H7 (cell line): Measurements from ENCODE around the gene PEX26. TPM values are rescaled to one million over a fixed set of nuclear protein-coding genes. Genes with fewer than 3 reads are reported as not detected.
"Not testable (repeated sequence)": the region's sequence is repeated elsewhere in the genome, so short reads cannot be mapped to it uniquely, and the experiment has no call there.

Source experiments
- DNase-seq: peaks from one replicate; pipeline ENCODE4 v3.0.0; 2012
- H3K27me3 ChIP-seq: 2 replicates; pipeline ENCODE4 v1.6.0; 2011; ENCODE audit warnings: mild to moderate bottlenecking, low read length; ENCODE audit not compliant: control insufficient read depth, insufficient read depth
- H3K36me3 ChIP-seq: replicated peaks from 2 replicates; pipeline ENCODE4 v1.5.1; 2011; ENCODE audit warnings: low read length; ENCODE audit not compliant: control insufficient read depth, insufficient read depth
- H3K4me3 ChIP-seq: 2 replicates; pipeline ENCODE4 v1.5.1; 2011; ENCODE audit warnings: low read depth, mild to moderate bottlenecking, control low read depth, low read length, moderate library complexity; ENCODE audit not compliant: insufficient read depth
- total RNA-seq: library from RNA; depleted of rRNA; stranded (reverse); fragments of >200 nt; shearing (Covaris generic); gene quantifications from 2 replicates; pipeline ENCODE4 v1.2.3, GENCODE V29; 2014

Gene PEX26
- total RNA-seq, 1 experiment from 2014 or later = 34.5 TPM

DNA sequence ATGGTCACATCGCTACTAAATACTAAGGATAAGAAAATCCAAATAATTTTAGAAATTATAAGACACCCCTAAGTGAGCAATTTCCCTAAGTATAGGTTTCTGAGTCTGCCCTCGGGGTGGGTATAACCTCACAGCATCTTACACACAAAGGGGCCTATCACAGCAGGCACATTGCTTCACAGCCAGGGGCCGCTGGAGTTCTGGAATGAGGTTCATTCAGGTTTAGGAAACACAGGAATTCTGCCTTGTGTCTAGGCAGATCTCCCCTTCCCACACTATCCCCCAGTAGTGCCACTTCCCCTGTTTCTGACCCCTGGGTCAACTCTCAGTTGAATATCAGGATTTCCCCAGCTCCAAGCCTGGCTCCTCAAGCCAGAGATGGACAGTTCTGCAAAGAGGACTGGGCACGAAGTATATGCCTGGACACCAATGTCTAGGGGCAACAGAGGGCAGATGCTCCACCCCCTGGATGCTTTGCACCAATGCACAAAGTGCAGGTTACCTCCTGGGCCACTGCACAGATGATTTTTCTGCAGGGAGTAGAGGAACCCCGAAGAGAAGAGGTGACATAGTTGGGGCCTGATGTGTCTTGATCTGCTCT is 44.3 kb downstream of the PEX26 start:
- Histone ChIP-seq H3K27me3 (no peaks in the 10 kb centered on the region), H3K4me3 (no peak overlapping the region), H3K36me3 (no peaks in the 10 kb centered on the region)
- DNase-seq = peak; percentile 70

- not testable (repeated sequence) for DNase-seq, H3K36me3 ChIP-seq, H3K4me3 ChIP-seq
These were observed 45.8 kb downstream of the PEX26 start for GRCh38 chr22:18123476-18124025.

GRCh38 chr22:18126606-18127005 is 48.8 kb downstream of the PEX26 start:
- no peak for DNase-seq
- Histone ChIP-seq H3K36me3 (no peaks in the 10 kb centered on the region), H3K27me3 (no peaks in the 10 kb centered on the region), H3K4me3 (no peak overlapping the region)

More at GRCh38 chr22:18123476-18124025, 45.8 kb downstream of the PEX26 start:
- not testable (repeated sequence) for H3K27me3 ChIP-seq

DNA sequence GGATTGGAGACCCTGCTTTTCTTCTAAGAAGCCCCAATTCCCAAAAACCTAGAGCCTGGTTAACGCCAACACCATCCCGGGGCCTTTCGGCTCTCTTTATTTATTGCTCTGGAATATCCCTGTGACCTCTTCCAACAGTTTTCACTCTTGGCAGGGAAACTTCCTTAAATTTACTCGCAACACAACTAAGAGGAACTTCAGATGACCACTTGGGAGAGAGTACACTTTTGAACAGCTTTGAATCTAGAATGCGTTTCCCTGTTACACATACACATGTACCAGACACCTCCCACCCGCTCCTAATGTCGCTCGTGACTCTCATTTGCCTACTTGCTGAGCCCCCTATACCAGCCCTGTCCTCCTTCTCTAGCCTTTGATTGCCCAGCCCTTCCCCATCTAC is 52.2 kb downstream of the PEX26 start:
- no peak overlapping the region for H3K4me3 ChIP-seq
- H3K36me3 ChIP-seq = no peaks in the 10 kb centered on the region
- H3K27me3 ChIP-seq = no peaks in the 10 kb centered on the region
- DNase-seq = no peak

DNA sequence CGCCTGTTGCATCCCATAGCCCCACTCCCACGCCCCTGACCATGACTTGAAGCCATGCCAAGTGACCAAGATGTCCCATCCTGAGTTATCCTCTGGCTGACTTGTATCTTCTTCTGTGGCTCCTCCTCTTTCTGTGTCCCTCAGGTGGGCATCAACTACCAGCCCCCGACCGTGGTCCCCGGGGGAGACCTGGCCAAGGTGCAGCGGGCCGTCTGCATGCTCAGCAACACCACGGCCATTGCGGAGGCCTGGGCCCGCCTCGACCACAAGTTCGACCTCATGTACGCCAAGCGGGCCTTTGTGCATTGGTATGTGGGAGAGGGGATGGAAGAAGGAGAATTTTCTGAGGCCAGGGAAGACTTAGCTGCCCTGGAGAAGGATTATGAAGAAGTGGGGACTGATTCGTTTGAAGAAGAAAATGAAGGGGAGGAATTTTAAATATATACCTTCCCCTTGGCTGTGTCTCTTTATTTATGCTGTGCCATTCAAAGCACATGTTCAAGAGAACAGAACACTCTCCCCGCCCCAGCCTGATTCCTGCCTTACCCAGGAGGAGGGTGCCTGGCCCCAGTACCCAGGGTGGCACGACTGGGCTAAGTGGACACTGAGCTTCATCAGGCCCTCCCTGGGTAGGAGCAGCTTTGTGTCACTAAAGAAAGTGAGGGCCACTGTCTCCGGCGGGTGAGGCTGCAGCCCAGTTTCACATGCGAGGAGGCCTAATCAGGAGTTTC is 53.1 kb downstream of the PEX26 start:
- no peak for DNase-seq
- no peaks in the 10 kb centered on the region for H3K36me3 ChIP-seq

DNA sequence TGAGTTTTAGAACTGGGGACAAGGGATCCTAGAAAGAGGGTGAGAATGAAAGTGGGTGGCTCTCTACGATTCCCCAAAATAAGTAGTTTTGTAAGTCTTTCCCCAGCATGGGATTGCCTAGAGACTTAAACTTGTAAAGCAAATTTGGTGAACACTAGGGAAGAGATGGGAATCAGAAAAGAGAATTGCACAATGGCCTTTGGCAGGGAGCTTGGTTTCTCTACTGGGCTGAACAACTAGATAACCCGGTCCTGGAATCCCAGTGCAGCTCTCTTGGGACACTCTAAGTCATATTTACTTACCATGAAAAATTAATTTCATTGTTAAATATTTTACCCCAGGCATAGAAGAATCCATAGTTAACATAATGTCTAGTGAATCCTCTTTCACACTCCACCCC is 55.7 kb downstream of the PEX26 start:
- Histone ChIP-seq H3K4me3 (no peak overlapping the region), H3K36me3 (no peaks in the 10 kb centered on the region), H3K27me3 (no peaks in the 10 kb centered on the region)
- no peak for DNase-seq

More for the DNA sequence above, 53.1 kb downstream of the PEX26 start:
- Histone ChIP-seq H3K27me3 (no peaks in the 10 kb centered on the region), H3K4me3 (no peak overlapping the region)

GRCh38 chr22:18136563-18137320 is 59.0 kb downstream of the PEX26 start:
- Histone ChIP-seq H3K27me3 (no peaks in the 10 kb centered on the region), H3K36me3 (no peaks in the 10 kb centered on the region), H3K4me3 (no peak overlapping the region)
- peak; percentile 57 for DNase-seq

- H3K4me3 ChIP-seq, DNase-seq, H3K36me3 ChIP-seq, H3K27me3 ChIP-seq: not testable (repeated sequence)
These were observed 63.2 kb downstream of the PEX26 start for GRCh38 chr22:18141004-18141403.

DNA sequence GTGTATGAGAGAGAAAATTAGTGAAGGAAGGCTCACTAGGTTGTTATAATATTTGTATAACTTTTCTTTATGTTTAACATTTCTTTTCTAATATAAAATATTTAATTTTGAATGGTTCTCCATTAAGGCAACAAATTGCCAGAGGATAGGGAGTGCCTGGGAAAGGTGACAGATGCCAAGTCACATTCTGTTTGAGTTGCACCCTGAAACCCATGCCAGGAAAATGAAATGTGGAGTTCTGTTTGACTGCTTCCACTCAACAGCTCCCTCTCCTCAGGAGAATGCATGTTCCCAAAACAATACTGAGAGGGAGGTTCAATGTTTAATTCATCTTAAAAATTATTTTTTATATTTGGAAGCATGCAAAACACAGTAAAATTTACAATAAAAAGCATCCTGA is 66.3 kb downstream of the PEX26 start:
- Histone ChIP-seq H3K27me3 (no peaks in the 10 kb centered on the region; the same call in 1 of the 2 replicates), H3K36me3 (no peaks in the 10 kb centered on the region), H3K4me3 (no peak overlapping the region)
- DNase-seq = no peak

- Histone ChIP-seq H3K27me3 (no peaks in the 10 kb centered on the region; the same call in 1 of the 2 replicates), H3K4me3 (no peak overlapping the region), H3K36me3 (no peaks in the 10 kb centered on the region)
- no peak for DNase-seq
These were observed 68.0 kb downstream of the PEX26 start for GRCh38 chr22:18145676-18146388.

GRCh38 chr22:18146389-18146753 is 68.6 kb downstream of the PEX26 start:
- no peak for DNase-seq
- Histone ChIP-seq H3K36me3 (no peaks in the 10 kb centered on the region), H3K4me3 (no peak overlapping the region), H3K27me3 (no peaks in the 10 kb centered on the region; the same call in 1 of the 2 replicates)

- Histone ChIP-seq H3K4me3 (no peak overlapping the region), H3K36me3 (no peaks in the 10 kb centered on the region), H3K27me3 (no peaks in the 10 kb centered on the region; the same call in 1 of the 2 replicates)
- DNase-seq = no peak
These were observed 70.0 kb downstream of the PEX26 start for GRCh38 chr22:18147791-18148190.

DNA sequence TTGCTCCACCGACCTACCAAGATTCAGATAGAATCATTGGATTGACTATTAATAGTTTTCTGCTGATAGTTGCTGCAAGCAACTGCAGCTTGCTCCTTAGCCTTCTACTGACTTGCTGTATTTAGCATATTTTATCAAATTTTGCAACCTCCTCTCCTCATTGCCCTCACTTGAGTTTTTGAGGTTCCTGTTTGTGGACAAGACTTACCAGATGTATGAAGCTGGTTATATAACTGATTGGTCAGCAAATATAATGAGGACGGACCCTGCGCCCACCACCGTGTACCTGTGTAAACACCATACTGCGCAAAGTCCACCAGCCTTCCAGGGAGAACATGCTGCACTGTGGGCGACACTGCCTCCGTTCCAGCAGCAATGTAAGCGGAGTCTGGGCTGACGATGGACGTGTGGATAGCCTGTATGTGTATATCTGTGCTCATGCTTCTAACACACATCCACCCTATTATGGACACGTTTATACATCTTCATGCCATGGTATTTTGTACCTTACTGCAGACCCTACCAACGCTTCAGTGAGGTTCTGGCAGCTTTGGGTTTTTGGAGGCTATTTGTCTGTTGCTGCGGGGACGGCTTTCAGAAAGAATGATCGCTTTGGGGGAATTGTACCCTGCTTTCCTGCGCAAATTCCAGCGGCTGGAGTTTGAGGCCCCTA is 70.6 kb downstream of the PEX26 start:
- Histone ChIP-seq H3K36me3 (no peaks in the 10 kb centered on the region), H3K27me3 (no peaks in the 10 kb centered on the region; the same call in 1 of the 2 replicates), H3K4me3 (no peak overlapping the region)
- DNase-seq = no peak

DNA sequence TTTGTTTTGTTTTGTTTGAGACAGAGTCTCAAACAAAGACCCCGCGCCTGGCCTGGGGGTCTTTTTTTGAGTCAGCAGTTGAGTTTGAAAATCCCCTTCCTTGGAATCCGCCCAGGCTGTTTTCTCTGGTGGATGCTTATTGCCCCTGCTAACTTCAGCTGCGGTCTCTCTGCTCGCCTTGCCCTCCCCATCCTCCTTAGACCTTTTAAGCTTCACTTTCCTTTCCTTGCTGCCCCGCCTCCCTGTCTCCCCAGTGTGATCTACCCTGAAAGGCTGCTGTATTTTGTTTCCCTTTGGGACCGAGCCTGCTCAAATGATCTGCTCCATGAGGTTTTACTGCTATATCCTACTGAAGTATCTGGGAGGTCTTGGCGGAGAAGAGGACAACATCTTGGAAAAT is 74.7 kb downstream of the PEX26 start:
- no peaks in the 10 kb centered on the region for H3K36me3 ChIP-seq
- no peaks in the 10 kb centered on the region; the same call in none of the 2 replicates for H3K27me3 ChIP-seq
- H3K4me3 ChIP-seq = no peak overlapping the region
- DNase-seq = peak; percentile 58
